Measurements from ENCODE around the gene AGRN.

DNA sequence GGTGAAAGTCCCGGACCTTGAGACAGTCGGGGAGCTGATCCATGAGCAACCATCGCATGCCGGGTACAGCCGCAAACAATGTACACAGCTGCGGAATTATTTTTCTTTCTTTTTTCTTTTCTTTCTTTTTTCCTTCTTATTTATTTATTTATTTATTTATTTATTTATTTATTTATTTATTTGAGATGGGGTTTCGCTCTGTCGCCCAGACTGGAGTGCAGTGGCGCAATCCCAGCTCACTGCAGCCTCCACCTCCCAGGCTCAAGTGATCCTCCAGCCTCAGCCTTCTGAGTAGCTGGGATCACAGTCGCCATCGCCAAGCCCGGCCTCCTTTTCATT is 35.5 kb upstream of the AGRN start:
- TF ChIP-seq, protein P1, sequence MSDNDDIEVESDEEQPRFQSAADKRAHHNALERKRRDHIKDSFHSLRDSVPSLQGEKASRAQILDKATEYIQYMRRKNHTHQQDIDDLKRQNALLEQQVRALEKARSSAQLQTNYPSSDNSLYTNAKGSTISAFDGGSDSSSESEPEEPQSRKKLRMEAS (CRISPR knock-in tag; IDR thresholded peaks at IDR 0.05): no peak
- TF ChIP-seq ESRRA (CRISPR knock-in tag; IDR thresholded peaks at IDR 0.05; ENCODE audit: borderline replicate concordance) (no peak), ELF4 (CRISPR knock-in tag; IDR thresholded peaks at IDR 0.05; ENCODE audit: low read depth) (no peak), NFYB (CRISPR knock-in tag; conservative IDR thresholded peaks at IDR 0.05; ENCODE audit: low read depth) (no peak), ZNF232 (CRISPR knock-in tag; IDR thresholded peaks at IDR 0.05) (no peak), E2F1 (CRISPR knock-in tag; IDR thresholded peaks at IDR 0.05) (no peak)
- TF ChIP-seq, protein P2, sequence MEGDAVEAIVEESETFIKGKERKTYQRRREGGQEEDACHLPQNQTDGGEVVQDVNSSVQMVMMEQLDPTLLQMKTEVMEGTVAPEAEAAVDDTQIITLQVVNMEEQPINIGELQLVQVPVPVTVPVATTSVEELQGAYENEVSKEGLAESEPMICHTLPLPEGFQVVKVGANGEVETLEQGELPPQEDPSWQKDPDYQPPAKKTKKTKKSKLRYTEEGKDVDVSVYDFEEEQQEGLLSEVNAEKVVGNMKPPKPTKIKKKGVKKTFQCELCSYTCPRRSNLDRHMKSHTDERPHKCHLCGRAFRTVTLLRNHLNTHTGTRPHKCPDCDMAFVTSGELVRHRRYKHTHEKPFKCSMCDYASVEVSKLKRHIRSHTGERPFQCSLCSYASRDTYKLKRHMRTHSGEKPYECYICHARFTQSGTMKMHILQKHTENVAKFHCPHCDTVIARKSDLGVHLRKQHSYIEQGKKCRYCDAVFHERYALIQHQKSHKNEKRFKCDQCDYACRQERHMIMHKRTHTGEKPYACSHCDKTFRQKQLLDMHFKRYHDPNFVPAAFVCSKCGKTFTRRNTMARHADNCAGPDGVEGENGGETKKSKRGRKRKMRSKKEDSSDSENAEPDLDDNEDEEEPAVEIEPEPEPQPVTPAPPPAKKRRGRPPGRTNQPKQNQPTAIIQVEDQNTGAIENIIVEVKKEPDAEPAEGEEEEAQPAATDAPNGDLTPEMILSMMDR (IDR thresholded peaks at IDR 0.05): no peak
- TF ChIP-seq, protein P3, sequence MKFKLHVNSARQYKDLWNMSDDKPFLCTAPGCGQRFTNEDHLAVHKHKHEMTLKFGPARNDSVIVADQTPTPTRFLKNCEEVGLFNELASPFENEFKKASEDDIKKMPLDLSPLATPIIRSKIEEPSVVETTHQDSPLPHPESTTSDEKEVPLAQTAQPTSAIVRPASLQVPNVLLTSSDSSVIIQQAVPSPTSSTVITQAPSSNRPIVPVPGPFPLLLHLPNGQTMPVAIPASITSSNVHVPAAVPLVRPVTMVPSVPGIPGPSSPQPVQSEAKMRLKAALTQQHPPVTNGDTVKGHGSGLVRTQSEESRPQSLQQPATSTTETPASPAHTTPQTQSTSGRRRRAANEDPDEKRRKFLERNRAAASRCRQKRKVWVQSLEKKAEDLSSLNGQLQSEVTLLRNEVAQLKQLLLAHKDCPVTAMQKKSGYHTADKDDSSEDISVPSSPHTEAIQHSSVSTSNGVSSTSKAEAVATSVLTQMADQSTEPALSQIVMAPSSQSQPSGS (CRISPR knock-in tag; IDR thresholded peaks at IDR 0.05; ENCODE audit: borderline replicate concordance, low read depth): no peak
- TF ChIP-seq, protein P4, sequence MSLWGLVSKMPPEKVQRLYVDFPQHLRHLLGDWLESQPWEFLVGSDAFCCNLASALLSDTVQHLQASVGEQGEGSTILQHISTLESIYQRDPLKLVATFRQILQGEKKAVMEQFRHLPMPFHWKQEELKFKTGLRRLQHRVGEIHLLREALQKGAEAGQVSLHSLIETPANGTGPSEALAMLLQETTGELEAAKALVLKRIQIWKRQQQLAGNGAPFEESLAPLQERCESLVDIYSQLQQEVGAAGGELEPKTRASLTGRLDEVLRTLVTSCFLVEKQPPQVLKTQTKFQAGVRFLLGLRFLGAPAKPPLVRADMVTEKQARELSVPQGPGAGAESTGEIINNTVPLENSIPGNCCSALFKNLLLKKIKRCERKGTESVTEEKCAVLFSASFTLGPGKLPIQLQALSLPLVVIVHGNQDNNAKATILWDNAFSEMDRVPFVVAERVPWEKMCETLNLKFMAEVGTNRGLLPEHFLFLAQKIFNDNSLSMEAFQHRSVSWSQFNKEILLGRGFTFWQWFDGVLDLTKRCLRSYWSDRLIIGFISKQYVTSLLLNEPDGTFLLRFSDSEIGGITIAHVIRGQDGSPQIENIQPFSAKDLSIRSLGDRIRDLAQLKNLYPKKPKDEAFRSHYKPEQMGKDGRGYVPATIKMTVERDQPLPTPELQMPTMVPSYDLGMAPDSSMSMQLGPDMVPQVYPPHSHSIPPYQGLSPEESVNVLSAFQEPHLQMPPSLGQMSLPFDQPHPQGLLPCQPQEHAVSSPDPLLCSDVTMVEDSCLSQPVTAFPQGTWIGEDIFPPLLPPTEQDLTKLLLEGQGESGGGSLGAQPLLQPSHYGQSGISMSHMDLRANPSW (CRISPR knock-in tag; conservative IDR thresholded peaks at IDR 0.05; ENCODE audit: low read depth): no peak
- TF ChIP-seq, protein P5, sequence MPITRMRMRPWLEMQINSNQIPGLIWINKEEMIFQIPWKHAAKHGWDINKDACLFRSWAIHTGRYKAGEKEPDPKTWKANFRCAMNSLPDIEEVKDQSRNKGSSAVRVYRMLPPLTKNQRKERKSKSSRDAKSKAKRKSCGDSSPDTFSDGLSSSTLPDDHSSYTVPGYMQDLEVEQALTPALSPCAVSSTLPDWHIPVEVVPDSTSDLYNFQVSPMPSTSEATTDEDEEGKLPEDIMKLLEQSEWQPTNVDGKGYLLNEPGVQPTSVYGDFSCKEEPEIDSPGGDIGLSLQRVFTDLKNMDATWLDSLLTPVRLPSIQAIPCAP (CRISPR knock-in tag; IDR thresholded peaks at IDR 0.05): no peak

Measured in WTC11 (cell line).